ENCODE data around the gene MRPL55. TPM values are rescaled to one million over a fixed set of nuclear protein-coding genes. Genes with fewer than 3 reads are reported as not detected.

The MRPL55 gene
- total and polyA plus RNA-seq, 2 of the 4 experiments (the other 2 are of a cell fraction): 48.9 to 95.4 TPM

DNA sequence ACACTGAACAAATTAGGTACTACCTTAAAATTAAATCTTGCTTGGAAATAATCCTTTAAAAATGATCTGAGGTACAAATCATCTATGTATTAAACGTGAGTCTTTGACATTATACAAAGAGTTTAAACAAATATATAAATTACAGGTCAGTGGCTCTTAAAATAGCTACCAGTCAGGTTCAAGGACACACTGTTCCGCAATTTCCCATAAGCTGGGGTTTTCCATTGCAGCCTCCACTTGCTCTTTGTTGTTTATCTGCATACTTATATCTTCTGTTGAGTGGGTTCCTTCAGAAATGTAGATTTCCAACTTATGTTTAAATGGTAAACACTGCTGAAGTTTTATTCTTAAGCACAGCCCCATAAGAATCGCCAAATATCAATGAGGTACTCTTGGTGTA is 5.7 kb upstream of the MRPL55 start:
- Histone ChIP-seq H3K36me3 (ENCODE audit: control insufficient read depth, insufficient read depth, low read length) (no peaks in the 10 kb centered on the region), H4K5ac (ENCODE audit: low read depth, low read length) (no peak overlapping the region), H3K9me3 (ENCODE audit: control insufficient read depth, insufficient read depth, low read length) (no peaks in the 10 kb centered on the region), H3K79me1 (ENCODE audit: low read depth in 1 of 2, low read length in 2 of 2) (peaks cover 6 to 11% of the 10 kb centered on the region in 2 experiments; a peak in 2 of 4 replicates), H2BK5ac (ENCODE audit: low read depth, low read length, poor library complexity, severe bottlenecking) (no peak overlapping the region), H2BK20ac (ENCODE audit: low read depth, low read length) (no peak overlapping the region), H3K27ac (ENCODE audit: insufficient read depth, low read length) (no peak overlapping the region), H3K23ac (ENCODE audit: low read depth, low read length) (no peak overlapping the region), H3K18ac (ENCODE audit: low read depth, low read length) (no peak overlapping the region), H3K4ac (ENCODE audit: low read depth, low read length) (no peak overlapping the region), H2AFZ (replicated peaks; ENCODE audit: low read length, poor library complexity) (no peak overlapping the region), H3K14ac (replicated peaks; ENCODE audit: low read depth, low read length) (no peak overlapping the region), H2BK15ac (ENCODE audit: low read depth, low read length) (no peak overlapping the region), H2BK120ac (ENCODE audit: low read depth, low read length) (no peak overlapping the region), H2AK5ac (ENCODE audit: low read depth, low read length) (no peak overlapping the region), H3K4me2 (ENCODE audit: low read depth, low read length) (no peak overlapping the region), H3K4me1 (ENCODE audit: control insufficient read depth, insufficient read depth, low read length) (no peaks in the 10 kb centered on the region), H2AK9ac (replicated peaks; ENCODE audit: low read depth, low read length, poor library complexity) (no peak overlapping the region), H3K9me1 (ENCODE audit: insufficient read depth, low read length) (no peaks in the 10 kb centered on the region), H3K27me3 (ENCODE audit: control insufficient read depth, insufficient read depth, low read length) (no peaks in the 10 kb centered on the region), H3K4me3 (ENCODE audit: insufficient read depth, low read depth, low read length) (no peak overlapping the region), H3K9ac (ENCODE audit: low read depth, low read length) (no peak overlapping the region), H4K91ac (ENCODE audit: insufficient read depth, low read depth, low read length) (no peak overlapping the region), H3K56ac (ENCODE audit: extremely low read depth, insufficient read depth, low read length) (no peak overlapping the region), H4K8ac (ENCODE audit: low read depth in 2 of 2, low read length in 2 of 2) (no peak overlapping the region), H4K20me1 (ENCODE audit: insufficient read depth, low read length) (no peaks in the 10 kb centered on the region)
- CTCF ChIA-PET: no interaction called here
- intact Hi-C loops (cut with micrococcal nuclease): no loop called here
- ATAC-seq (ENCODE audit: low read depth): no peak
- TF ChIP-seq MXI1 (IDR thresholded peaks at IDR 0.05; ENCODE audit: borderline replicate concordance, low read depth, low read length): no peak
- no peak for TF ChIP-seq FOS (IDR thresholded peaks at IDR 0.05; ENCODE audit: low read depth, low read length)
- no peak for TF ChIP-seq SMC3 (IDR thresholded peaks at IDR 0.05; ENCODE audit: low read depth, low read length)
- no peak for TF ChIP-seq CHD1 (IDR thresholded peaks at IDR 0.05; ENCODE audit: low read depth, low read length)
- TF ChIP-seq RFX5 (IDR thresholded peaks at IDR 0.05; ENCODE audit: low read depth, low read length): no peak
- TF ChIP-seq MAZ (IDR thresholded peaks at IDR 0.05; ENCODE audit: borderline replicate concordance, low read depth, low read length): no peak
- TF ChIP-seq RAD21 (IDR thresholded peaks at IDR 0.05; ENCODE audit: low read length): no peak
- TF ChIP-seq, protein P1, sequence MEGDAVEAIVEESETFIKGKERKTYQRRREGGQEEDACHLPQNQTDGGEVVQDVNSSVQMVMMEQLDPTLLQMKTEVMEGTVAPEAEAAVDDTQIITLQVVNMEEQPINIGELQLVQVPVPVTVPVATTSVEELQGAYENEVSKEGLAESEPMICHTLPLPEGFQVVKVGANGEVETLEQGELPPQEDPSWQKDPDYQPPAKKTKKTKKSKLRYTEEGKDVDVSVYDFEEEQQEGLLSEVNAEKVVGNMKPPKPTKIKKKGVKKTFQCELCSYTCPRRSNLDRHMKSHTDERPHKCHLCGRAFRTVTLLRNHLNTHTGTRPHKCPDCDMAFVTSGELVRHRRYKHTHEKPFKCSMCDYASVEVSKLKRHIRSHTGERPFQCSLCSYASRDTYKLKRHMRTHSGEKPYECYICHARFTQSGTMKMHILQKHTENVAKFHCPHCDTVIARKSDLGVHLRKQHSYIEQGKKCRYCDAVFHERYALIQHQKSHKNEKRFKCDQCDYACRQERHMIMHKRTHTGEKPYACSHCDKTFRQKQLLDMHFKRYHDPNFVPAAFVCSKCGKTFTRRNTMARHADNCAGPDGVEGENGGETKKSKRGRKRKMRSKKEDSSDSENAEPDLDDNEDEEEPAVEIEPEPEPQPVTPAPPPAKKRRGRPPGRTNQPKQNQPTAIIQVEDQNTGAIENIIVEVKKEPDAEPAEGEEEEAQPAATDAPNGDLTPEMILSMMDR (conservative IDR thresholded peaks at IDR 0.05; ENCODE audit: low read depth, low read length): no peak
- TF ChIP-seq MAFK (IDR thresholded peaks at IDR 0.05; ENCODE audit: low read depth, low read length): no peak
- no peak for TF ChIP-seq CEBPB (IDR thresholded peaks at IDR 0.05; ENCODE audit: low read depth, low read length)
- TF ChIP-seq NFE2L2 (IDR thresholded peaks at IDR 0.05; ENCODE audit: low read depth, low read length): no peak
- no peak for TF ChIP-seq POLR2A (IDR thresholded peaks at IDR 0.05; ENCODE audit: low read depth, low read length)
- no peak for TF ChIP-seq RCOR1 (IDR thresholded peaks at IDR 0.05; ENCODE audit: insufficient replicate concordance, low read length)
- TF ChIP-seq, protein P2, sequence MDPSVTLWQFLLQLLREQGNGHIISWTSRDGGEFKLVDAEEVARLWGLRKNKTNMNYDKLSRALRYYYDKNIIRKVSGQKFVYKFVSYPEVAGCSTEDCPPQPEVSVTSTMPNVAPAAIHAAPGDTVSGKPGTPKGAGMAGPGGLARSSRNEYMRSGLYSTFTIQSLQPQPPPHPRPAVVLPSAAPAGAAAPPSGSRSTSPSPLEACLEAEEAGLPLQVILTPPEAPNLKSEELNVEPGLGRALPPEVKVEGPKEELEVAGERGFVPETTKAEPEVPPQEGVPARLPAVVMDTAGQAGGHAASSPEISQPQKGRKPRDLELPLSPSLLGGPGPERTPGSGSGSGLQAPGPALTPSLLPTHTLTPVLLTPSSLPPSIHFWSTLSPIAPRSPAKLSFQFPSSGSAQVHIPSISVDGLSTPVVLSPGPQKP (IDR thresholded peaks at IDR 0.05; ENCODE audit: borderline replicate concordance, low read depth, low read length): no peak
- TF ChIP-seq, protein P3, sequence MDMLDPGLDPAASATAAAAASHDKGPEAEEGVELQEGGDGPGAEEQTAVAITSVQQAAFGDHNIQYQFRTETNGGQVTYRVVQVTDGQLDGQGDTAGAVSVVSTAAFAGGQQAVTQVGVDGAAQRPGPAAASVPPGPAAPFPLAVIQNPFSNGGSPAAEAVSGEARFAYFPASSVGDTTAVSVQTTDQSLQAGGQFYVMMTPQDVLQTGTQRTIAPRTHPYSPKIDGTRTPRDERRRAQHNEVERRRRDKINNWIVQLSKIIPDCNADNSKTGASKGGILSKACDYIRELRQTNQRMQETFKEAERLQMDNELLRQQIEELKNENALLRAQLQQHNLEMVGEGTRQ (IDR thresholded peaks at IDR 0.05; ENCODE audit: low read depth, low read length): no peak
- no peak for TF ChIP-seq BHLHE40 (IDR thresholded peaks at IDR 0.05; ENCODE audit: low read depth, low read length)
- POLR2A ChIA-PET (ENCODE audit: unreplicated experiment): no interaction called here
- no TSS peak for BruUV-seq (replicated peaks)
- WGBS, 2 experiments (ENCODE audit: extremely low coverage in 2 of 2, insufficient read length in 1 of 2): no CpG with 5 or more reads among the region's 3 CpGs
- dilution Hi-C loops (cut with HindIII; ENCODE audit: low sequenced_read_pairs, unreplicated experiment): no loop called here
- in situ Hi-C loops (cut with MboI; ENCODE audit: low sequenced_read_pairs): no loop called here
- no peak for DNase-seq
